ENCODE data around the gene CAPN3. TPM values are rescaled to one million over a fixed set of nuclear protein-coding genes. Genes with fewer than 3 reads are reported as not detected.
A peak's percentile ranks its signal among the peaks of the same experiment; 100 is the strongest.

CAPN3 gene
- total and polyA plus RNA-seq, 7 experiments from 2014 or later: 0.48 to 26.1 (median 15.5) TPM; not detected in 1

DNA sequence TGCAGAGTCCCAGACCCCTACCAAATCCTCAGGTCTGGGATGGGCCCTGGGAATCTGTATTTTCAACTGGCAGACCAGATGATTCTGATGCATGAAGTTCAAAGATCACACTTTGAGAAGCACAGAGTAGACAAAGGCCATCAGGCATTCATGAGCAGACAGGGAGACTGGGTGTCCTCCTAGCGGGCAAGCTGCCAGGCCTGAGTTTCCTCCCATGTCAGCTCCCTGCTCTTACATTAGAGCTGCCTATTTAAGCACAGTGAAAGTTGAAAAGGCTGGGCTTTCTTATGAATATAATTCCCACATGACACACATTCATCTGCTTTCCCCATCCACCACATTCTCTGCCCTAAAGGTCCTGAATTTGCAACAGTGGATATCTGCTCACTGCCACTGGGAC lies 14.0 kb downstream of the CAPN3 start:
- Histone ChIP-seq H3K36me3 (ENCODE audit: control insufficient read depth in 2 of 3, insufficient read depth in 3 of 3, low read length in 3 of 3) (no peaks in the 10 kb centered on the region), H3K4me3 (ENCODE audit: low read length) (no peak overlapping the region), H3K9me3 (ENCODE audit: control insufficient read depth in 2 of 3, low read length in 3 of 3) (peaks cover 0 to 5% (median 0%) of the 10 kb centered on the region in 3 experiments), H3K27me3 (ENCODE audit: control insufficient read depth in 2 of 2, insufficient read depth in 2 of 2, low read length in 2 of 2) (no peaks in the 10 kb centered on the region), H3K27ac (ENCODE audit: low read depth, low read length) (no peak overlapping the region), H3K4me1 (ENCODE audit: control insufficient read depth in 2 of 2, insufficient read depth in 2 of 2, low read length in 2 of 2) (no peaks in the 10 kb centered on the region)
- no peak for DNase-seq
- ChIA-PET POLR2A (no interaction called here), CTCF (no interaction called here)
- H3K27ac Mint-ChIP-seq: no peak overlapping the region
- no peak overlapping the region for H3K4me3 Mint-ChIP-seq
- no peaks in the 10 kb centered on the region for H3K27me3 Mint-ChIP-seq
- intact Hi-C loops (cut with micrococcal nuclease): no loop called here
- H3K36me3 Mint-ChIP-seq: peaks cover 0 to 37% (median 17%) of the 10 kb centered on the region in 5 donors
- ATAC-seq: no peak
- H3K9me3 Mint-ChIP-seq: peaks cover 0 to 14% (median 5%) of the 10 kb centered on the region in 11 donors
- H3K4me1 Mint-ChIP-seq: peaks cover 0 to 4% (median 0%) of the 10 kb centered on the region in 7 donors

DNA sequence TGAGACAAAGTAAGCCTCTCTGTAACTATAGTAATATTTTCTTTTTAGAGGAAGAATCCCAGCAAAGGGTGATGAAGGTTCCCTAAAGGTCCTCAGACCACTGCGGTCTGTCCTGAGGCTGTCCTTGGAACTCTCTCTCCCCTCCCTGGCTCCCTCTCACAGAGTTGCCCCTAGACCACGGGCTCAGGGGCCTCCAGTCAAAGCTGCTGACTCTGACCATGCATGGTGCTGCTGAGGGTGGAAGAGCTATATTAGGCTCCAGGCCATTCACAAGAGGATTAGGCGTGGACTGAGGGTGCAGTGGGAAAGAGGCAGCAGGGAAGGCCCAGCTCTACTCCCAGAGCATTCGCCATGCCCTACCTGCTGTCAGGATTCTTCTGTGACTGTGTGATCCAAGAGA lies 14.6 kb downstream of the CAPN3 start:
- Mint-ChIP-seq H3K4me1 (peaks cover 0 to 4% (median 0%) of the 10 kb centered on the region in 7 donors), H3K27ac (no peak overlapping the region), H3K27me3 (no peaks in the 10 kb centered on the region), H3K36me3 (peaks cover 1 to 40% (median 22%) of the 10 kb centered on the region in 5 donors), H3K4me3 (no peak overlapping the region), H3K9me3 (peaks cover 0 to 20% (median 9%) of the 10 kb centered on the region in 11 donors)
- no peak overlapping the region for H3K4me3 ChIP-seq (ENCODE audit: low read length)
- ChIA-PET CTCF (no interaction called here), POLR2A (no interaction called here)
- peaks cover 0 to 5% (median 0%) of the 10 kb centered on the region in 3 experiments for H3K9me3 ChIP-seq (ENCODE audit: control insufficient read depth in 2 of 3, low read length in 3 of 3)
- DNase-seq (no peak), ATAC-seq (no peak)
- intact Hi-C loops (cut with micrococcal nuclease): no loop called here
- H3K27me3 ChIP-seq (ENCODE audit: control insufficient read depth in 2 of 2, insufficient read depth in 2 of 2, low read length in 2 of 2): no peaks in the 10 kb centered on the region
- H3K4me1 ChIP-seq (ENCODE audit: control insufficient read depth in 2 of 2, insufficient read depth in 2 of 2, low read length in 2 of 2): no peaks in the 10 kb centered on the region
- no peaks in the 10 kb centered on the region for H3K36me3 ChIP-seq (ENCODE audit: control insufficient read depth in 2 of 3, insufficient read depth in 3 of 3, low read length in 3 of 3)
- H3K27ac ChIP-seq (ENCODE audit: low read depth, low read length): no peak overlapping the region

DNA sequence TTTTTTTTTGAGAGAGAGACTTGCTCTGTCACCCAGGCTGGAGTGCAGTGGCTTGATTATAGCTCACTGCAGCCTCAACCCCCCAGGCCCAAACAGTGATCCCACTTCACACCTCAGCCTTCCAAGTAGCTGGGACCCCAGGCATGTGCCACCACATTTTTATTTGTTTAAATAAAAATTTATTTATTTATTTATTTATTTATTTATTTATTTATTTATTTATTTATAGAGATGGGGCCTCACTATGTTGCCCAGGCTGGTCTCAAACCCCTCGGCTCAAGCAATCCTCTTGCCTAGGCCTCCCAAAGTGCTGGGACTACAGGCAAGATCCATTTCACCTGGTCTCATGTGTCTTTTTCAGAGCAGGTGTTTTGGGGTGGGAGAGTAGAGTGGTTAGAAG lies 15.5 kb downstream of the CAPN3 start:
- peaks cover 1 to 43% (median 28%) of the 10 kb centered on the region in 5 donors for H3K36me3 Mint-ChIP-seq
- Histone ChIP-seq H3K27me3 (ENCODE audit: control insufficient read depth in 2 of 2, insufficient read depth in 2 of 2, low read length in 2 of 2) (no peaks in the 10 kb centered on the region), H3K4me1 (ENCODE audit: control insufficient read depth in 2 of 2, insufficient read depth in 2 of 2, low read length in 2 of 2) (no peaks in the 10 kb centered on the region), H3K36me3 (ENCODE audit: control insufficient read depth in 2 of 3, insufficient read depth in 3 of 3, low read length in 3 of 3) (no peaks in the 10 kb centered on the region), H3K4me3 (ENCODE audit: low read length) (no peak overlapping the region), H3K9me3 (ENCODE audit: control insufficient read depth in 2 of 3, low read length in 3 of 3) (peaks cover 0 to 5% (median 0%) of the 10 kb centered on the region in 3 experiments), H3K27ac (ENCODE audit: low read depth, low read length) (no peak overlapping the region)
- DNase-seq: no peak
- intact Hi-C loops (cut with micrococcal nuclease): no loop called here
- ATAC-seq: no peak
- CTCF ChIA-PET: no interaction called here
- H3K27me3 Mint-ChIP-seq: no peaks in the 10 kb centered on the region
- peak overlapping the region in 1 of 9 donors; percentile 8 for H3K27ac Mint-ChIP-seq
- H3K9me3 Mint-ChIP-seq: peaks cover 3 to 28% (median 11%) of the 10 kb centered on the region in 11 donors
- no peak overlapping the region for H3K4me3 Mint-ChIP-seq
- POLR2A ChIA-PET: no interaction called here
- H3K4me1 Mint-ChIP-seq: peaks cover 0 to 4% (median 0%) of the 10 kb centered on the region in 7 donors

DNA sequence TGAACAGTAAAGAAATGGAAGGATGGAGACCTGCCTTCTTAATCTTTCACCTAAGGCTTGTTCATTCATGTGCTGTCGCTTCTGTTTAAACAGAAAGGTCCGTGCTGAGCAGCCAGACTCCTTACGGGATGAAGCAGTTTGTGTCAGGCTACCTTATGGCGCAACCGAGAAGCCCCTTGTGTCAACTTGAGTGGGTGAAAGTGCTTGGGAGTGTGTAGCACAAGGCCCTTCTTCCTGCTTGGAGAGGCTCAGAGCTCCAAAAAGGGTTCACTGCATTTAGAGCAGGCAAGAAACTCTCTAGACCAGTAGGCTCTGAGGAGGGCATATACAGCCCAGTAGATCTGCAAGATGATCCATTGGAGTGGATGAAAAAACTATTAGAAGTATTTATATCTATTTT lies 16.0 kb downstream of the CAPN3 start:
- peaks cover 0 to 5% (median 0%) of the 10 kb centered on the region in 3 experiments for H3K9me3 ChIP-seq (ENCODE audit: control insufficient read depth in 2 of 3, low read length in 3 of 3)
- Mint-ChIP-seq H3K9me3 (peaks cover 3 to 28% (median 11%) of the 10 kb centered on the region in 11 donors), H3K4me1 (peaks cover 0 to 4% (median 0%) of the 10 kb centered on the region in 7 donors), H3K27ac (no peak overlapping the region), H3K36me3 (peaks cover 1 to 43% (median 26%) of the 10 kb centered on the region in 5 donors), H3K27me3 (no peaks in the 10 kb centered on the region), H3K4me3 (no peak overlapping the region)
- no peaks in the 10 kb centered on the region for H3K27me3 ChIP-seq (ENCODE audit: control insufficient read depth in 2 of 2, insufficient read depth in 2 of 2, low read length in 2 of 2)
- DNase-seq (no peak), ATAC-seq (no peak)
- H3K4me3 ChIP-seq (ENCODE audit: low read length): no peak overlapping the region
- H3K36me3 ChIP-seq (ENCODE audit: control insufficient read depth in 2 of 3, insufficient read depth in 3 of 3, low read length in 3 of 3): no peaks in the 10 kb centered on the region
- H3K4me1 ChIP-seq (ENCODE audit: control insufficient read depth in 2 of 2, insufficient read depth in 2 of 2, low read length in 2 of 2): no peaks in the 10 kb centered on the region
- H3K27ac ChIP-seq (ENCODE audit: low read depth, low read length): no peak overlapping the region
- ChIA-PET POLR2A (no interaction called here), CTCF (no interaction called here)
- intact Hi-C loops (cut with micrococcal nuclease): no loop called here

DNA sequence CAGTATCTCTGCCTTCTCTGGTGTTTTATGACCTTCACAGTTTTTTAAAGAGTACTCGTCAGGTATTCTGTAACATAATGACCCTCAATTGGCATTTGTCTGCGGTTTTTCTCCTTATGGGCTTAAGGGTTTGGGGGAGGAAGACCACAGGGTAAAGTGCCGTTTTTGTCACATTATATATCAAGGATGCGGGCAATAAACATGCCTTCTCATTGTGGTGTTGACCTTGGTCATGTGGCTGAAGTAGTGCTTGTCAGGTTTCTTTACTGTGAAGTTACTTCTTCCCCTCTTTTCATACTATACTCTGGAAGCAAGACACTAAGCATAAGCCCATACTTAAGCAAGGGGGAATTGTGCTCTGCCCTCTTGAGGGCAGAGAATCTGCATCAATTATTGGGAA lies 16.6 kb downstream of the CAPN3 start:
- no peak overlapping the region for H3K4me3 Mint-ChIP-seq
- H3K27ac Mint-ChIP-seq: no peak overlapping the region
- H3K36me3 Mint-ChIP-seq: peaks cover 1 to 36% (median 21%) of the 10 kb centered on the region in 5 donors
- POLR2A ChIA-PET: no interaction called here
- peak; percentile 37 for ATAC-seq
- intact Hi-C loops (cut with micrococcal nuclease): no loop called here
- CTCF ChIA-PET: interaction anchor here (0.6 kb wide), 1 partner anchor 1541 kb away, joined by 3 read pairs; no protein-coding TSS in a partner anchor
- DNase-seq: no peak
- H3K27me3 Mint-ChIP-seq: no peaks in the 10 kb centered on the region
- no peaks in the 10 kb centered on the region for H3K36me3 ChIP-seq (ENCODE audit: control insufficient read depth in 2 of 3, insufficient read depth in 3 of 3, low read length in 3 of 3)
- H3K4me1 Mint-ChIP-seq: peaks cover 0 to 2% (median 0%) of the 10 kb centered on the region in 7 donors
- peaks cover 3 to 28% (median 11%) of the 10 kb centered on the region in 11 donors for H3K9me3 Mint-ChIP-seq
- no peak overlapping the region for H3K27ac ChIP-seq (ENCODE audit: low read depth, low read length)
- H3K27me3 ChIP-seq (ENCODE audit: control insufficient read depth in 2 of 2, insufficient read depth in 2 of 2, low read length in 2 of 2): no peaks in the 10 kb centered on the region
- H3K9me3 ChIP-seq (ENCODE audit: control insufficient read depth in 2 of 3, low read length in 3 of 3): peaks cover 0 to 5% (median 0%) of the 10 kb centered on the region in 3 experiments
- no peak overlapping the region for H3K4me3 ChIP-seq (ENCODE audit: low read length)
- no peaks in the 10 kb centered on the region for H3K4me1 ChIP-seq (ENCODE audit: control insufficient read depth in 2 of 2, insufficient read depth in 2 of 2, low read length in 2 of 2)

DNA sequence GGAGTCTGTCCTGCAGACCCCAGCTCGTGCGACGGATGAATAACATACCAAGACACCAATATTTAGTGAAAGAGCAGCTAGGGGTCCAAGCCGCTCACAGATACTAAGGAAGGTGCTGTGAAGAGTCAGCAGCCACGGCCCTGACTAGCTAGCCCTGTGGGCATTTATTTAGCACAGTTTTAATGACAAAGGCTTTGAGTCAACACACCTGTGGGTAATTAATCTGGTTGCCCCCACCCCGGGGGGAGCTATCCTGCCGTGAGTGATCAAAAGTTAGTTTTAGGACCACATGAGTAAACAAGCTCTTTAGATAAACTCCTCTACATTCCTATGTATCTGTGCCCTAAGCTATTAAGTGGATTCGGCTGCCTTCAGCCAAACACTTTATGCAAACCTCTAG lies 18.7 kb downstream of the CAPN3 start:
- Histone ChIP-seq H3K4me1 (ENCODE audit: control insufficient read depth in 2 of 2, insufficient read depth in 2 of 2, low read length in 2 of 2) (no peaks in the 10 kb centered on the region), H3K9me3 (ENCODE audit: control insufficient read depth in 2 of 3, low read length in 3 of 3) (peaks cover 0 to 5% (median 0%) of the 10 kb centered on the region in 3 experiments), H3K27ac (ENCODE audit: low read depth, low read length) (no peak overlapping the region), H3K27me3 (ENCODE audit: control insufficient read depth in 2 of 2, insufficient read depth in 2 of 2, low read length in 2 of 2) (no peaks in the 10 kb centered on the region), H3K36me3 (ENCODE audit: control insufficient read depth in 2 of 3, insufficient read depth in 3 of 3, low read length in 3 of 3) (no peaks in the 10 kb centered on the region), H3K4me3 (ENCODE audit: low read length) (no peak overlapping the region)
- POLR2A ChIA-PET: no interaction called here
- no peak overlapping the region for H3K4me3 Mint-ChIP-seq
- peaks cover 3 to 28% (median 10%) of the 10 kb centered on the region in 11 donors for H3K9me3 Mint-ChIP-seq
- H3K27ac Mint-ChIP-seq: no peak overlapping the region
- intact Hi-C loops (cut with micrococcal nuclease): no loop called here
- peaks cover 0 to 2% (median 0%) of the 10 kb centered on the region in 7 donors for H3K4me1 Mint-ChIP-seq
- CTCF ChIA-PET: no interaction called here
- H3K36me3 Mint-ChIP-seq: peaks cover 1 to 33% (median 21%) of the 10 kb centered on the region in 5 donors
- no peak for DNase-seq
- ATAC-seq: no peak
- H3K27me3 Mint-ChIP-seq: no peaks in the 10 kb centered on the region

DNA sequence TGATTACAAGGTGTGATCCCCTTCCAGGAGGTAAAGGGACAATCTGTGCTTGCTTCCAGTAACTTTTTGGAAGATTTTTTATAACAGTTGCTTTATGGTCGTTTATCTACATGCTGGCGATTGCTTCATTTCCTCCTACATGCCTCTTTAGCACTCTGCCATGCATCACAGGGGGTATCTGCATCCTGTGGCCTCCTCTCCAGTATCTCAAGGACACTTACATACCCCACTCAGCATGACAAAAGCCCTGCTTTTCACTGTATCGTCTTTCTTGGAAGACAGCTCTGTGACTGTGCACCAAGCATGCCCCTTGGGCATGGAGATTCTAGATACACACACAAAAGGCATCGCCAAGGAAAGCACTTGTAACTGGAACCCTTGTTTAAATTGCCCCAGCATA lies 25.3 kb downstream of the CAPN3 start:
- Mint-ChIP-seq H3K27ac (no peak overlapping the region), H3K4me1 (peaks cover 0 to 4% (median 0%) of the 10 kb centered on the region in 7 donors), H3K36me3 (peaks cover 0 to 26% (median 10%) of the 10 kb centered on the region in 5 donors), H3K4me3 (no peak overlapping the region), H3K9me3 (peaks cover 0 to 2% (median under 1%) of the 10 kb centered on the region in 11 donors), H3K27me3 (no peaks in the 10 kb centered on the region)
- H3K27me3 ChIP-seq (ENCODE audit: control insufficient read depth in 2 of 2, insufficient read depth in 2 of 2, low read length in 2 of 2): no peaks in the 10 kb centered on the region
- H3K4me3 ChIP-seq (ENCODE audit: low read length): no peak overlapping the region
- H3K36me3 ChIP-seq (ENCODE audit: control insufficient read depth in 2 of 3, insufficient read depth in 3 of 3, low read length in 3 of 3): peaks cover 0 to 4% (median 0%) of the 10 kb centered on the region in 3 experiments
- no peaks in the 10 kb centered on the region for H3K4me1 ChIP-seq (ENCODE audit: control insufficient read depth in 2 of 2, insufficient read depth in 2 of 2, low read length in 2 of 2)
- CTCF ChIA-PET: no interaction called here
- POLR2A ChIA-PET: interaction anchor here (0.6 kb wide), 1 partner anchor 69 kb away, joined by 3 read pairs; no protein-coding TSS in a partner anchor
- no peaks in the 10 kb centered on the region for H3K9me3 ChIP-seq (ENCODE audit: control insufficient read depth in 2 of 3, low read length in 3 of 3)
- DNase-seq (no peak), ATAC-seq (no peak)
- intact Hi-C loops (cut with micrococcal nuclease): no loop called here
- no peak overlapping the region for H3K27ac ChIP-seq (ENCODE audit: low read depth, low read length)
